Superior temporal gyrus (tissue), 1 donor: ENCODE results near the gene CAMKK2.

Experiments
- DNase-seq: peaks from one replicate; pipeline ENCODE4 v3.0.0-alpha.2; 2016; ENCODE audit errors: extremely low spot score

CAMKK2 gene

GRCh38 chr12:121198949-121199348 is 97.6 kb downstream of the CAMKK2 start:
- no peak for DNase-seq

- DNase-seq = no peak
Measured at GRCh38 chr12:121196902-121197301, 99.6 kb downstream of the CAMKK2 start.

GRCh38 chr12:121191151-121191550 is 105.4 kb downstream of the CAMKK2 start:
- DNase-seq = no peak

- DNase-seq = no peak
Measured at GRCh38 chr12:121190523-121191031, 105.9 kb downstream of the CAMKK2 start.

- no peak for DNase-seq
Measured at GRCh38 chr12:121189619-121190155, 106.8 kb downstream of the CAMKK2 start.

- DNase-seq = no peak
Measured at GRCh38 chr12:121189131-121189530, 107.4 kb downstream of the CAMKK2 start.

- DNase-seq = no peak
Measured at GRCh38 chr12:121188227-121188626, 108.3 kb downstream of the CAMKK2 start.
